Activated naive CD8-positive, alpha-beta T cell treated with anti-CD3 and anti-CD28 coated beads for 36 hours (primary cell): ENCODE results near the gene NXPH4. TPM values are rescaled to one million over a fixed set of nuclear protein-coding genes. Genes with fewer than 3 reads are reported as not detected.

Experiments
- DNase-seq: peaks from one replicate; pipeline ENCODE4 v3.0.0; 2021
- H3K27ac Mint-ChIP-seq: one replicate; pipeline ENCODE4 v1.8.0; 2022; ENCODE audit warnings: mild to moderate bottlenecking, moderate library complexity, mixed read lengths
- H3K27me3 Mint-ChIP-seq: one replicate; pipeline ENCODE4 v1.8.0; 2022; ENCODE audit warnings: mild to moderate bottlenecking, mixed read lengths
- H3K36me3 Mint-ChIP-seq: one replicate; pipeline ENCODE4 v1.8.0; 2021; ENCODE audit warnings: mild to moderate bottlenecking, mixed read lengths
- H3K4me1 Mint-ChIP-seq: one replicate; pipeline ENCODE4 v1.8.0; 2021; ENCODE audit warnings: mixed read lengths
- H3K4me3 Mint-ChIP-seq: one replicate; pipeline ENCODE4 v1.8.0; 2022; ENCODE audit warnings: mild to moderate bottlenecking, moderate library complexity, mixed read lengths
- H3K9me3 Mint-ChIP-seq: one replicate; pipeline ENCODE4 v1.8.0; 2022; ENCODE audit warnings: mixed read lengths
- total RNA-seq, 2 experiments: library from RNA; stranded (reverse); gene quantifications; one replicate each; pipeline ENCODE4 v1.2.3, GENCODE V29; 2021

Gene NXPH4
- total RNA-seq, 2 experiments from 2014 or later, result 0.19 to 0.26 TPM

GRCh38 chr12:57179331-57180086, 37.1 kb upstream of the NXPH4 start:
- no peak for DNase-seq
- no peak overlapping the region for H3K4me3 Mint-ChIP-seq
- H3K9me3 Mint-ChIP-seq, result no peaks in the 10 kb centered on the region
- H3K36me3 Mint-ChIP-seq, result no peaks in the 10 kb centered on the region
- no peaks in the 10 kb centered on the region for H3K27me3 Mint-ChIP-seq
- H3K27ac Mint-ChIP-seq, result no peak overlapping the region
- no peaks in the 10 kb centered on the region for H3K4me1 Mint-ChIP-seq

DNA sequence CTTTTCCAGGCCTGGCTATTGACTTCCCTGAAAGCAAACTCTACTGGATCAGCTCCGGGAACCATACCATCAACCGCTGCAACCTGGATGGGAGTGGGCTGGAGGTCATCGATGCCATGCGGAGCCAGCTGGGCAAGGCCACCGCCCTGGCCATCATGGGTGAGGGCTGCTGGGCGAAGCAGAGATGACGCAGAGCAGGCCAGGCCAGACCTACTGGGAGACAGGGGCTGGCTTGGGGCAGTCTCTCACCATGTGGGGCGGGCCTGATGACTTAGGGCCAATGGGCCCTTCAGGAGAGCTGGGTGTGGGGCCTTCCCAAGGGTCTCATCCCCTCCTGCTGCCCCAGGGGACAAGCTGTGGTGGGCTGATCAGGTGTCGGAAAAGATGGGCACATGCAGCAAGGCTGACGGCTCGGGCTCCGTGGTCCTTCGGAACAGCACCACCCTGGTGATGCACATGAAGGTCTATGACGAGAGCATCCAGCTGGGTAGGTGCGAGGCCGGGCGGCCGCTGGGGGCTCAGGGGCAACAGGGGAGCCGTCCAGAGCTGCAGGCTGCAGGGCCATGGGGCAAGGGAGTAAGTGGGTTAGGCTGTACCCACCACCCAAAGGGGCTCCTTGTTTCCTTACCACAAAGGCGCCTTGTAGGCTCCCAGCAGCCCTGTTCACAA, 36.1 kb upstream of the NXPH4 start:
- Mint-ChIP-seq H3K9me3 (no peaks in the 10 kb centered on the region), H3K36me3 (no peaks in the 10 kb centered on the region), H3K4me3 (no peak overlapping the region), H3K4me1 (no peaks in the 10 kb centered on the region), H3K27ac (no peak overlapping the region), H3K27me3 (no peaks in the 10 kb centered on the region)
- DNase-seq, result no peak

- Mint-ChIP-seq H3K27ac (no peak overlapping the region), H3K4me1 (no peaks in the 10 kb centered on the region), H3K9me3 (no peaks in the 10 kb centered on the region), H3K4me3 (no peak overlapping the region), H3K27me3 (no peaks in the 10 kb centered on the region), H3K36me3 (no peaks in the 10 kb centered on the region)
- no peak for DNase-seq
Observed at GRCh38 chr12:57181072-57181471, 35.5 kb upstream of the NXPH4 start.

DNA sequence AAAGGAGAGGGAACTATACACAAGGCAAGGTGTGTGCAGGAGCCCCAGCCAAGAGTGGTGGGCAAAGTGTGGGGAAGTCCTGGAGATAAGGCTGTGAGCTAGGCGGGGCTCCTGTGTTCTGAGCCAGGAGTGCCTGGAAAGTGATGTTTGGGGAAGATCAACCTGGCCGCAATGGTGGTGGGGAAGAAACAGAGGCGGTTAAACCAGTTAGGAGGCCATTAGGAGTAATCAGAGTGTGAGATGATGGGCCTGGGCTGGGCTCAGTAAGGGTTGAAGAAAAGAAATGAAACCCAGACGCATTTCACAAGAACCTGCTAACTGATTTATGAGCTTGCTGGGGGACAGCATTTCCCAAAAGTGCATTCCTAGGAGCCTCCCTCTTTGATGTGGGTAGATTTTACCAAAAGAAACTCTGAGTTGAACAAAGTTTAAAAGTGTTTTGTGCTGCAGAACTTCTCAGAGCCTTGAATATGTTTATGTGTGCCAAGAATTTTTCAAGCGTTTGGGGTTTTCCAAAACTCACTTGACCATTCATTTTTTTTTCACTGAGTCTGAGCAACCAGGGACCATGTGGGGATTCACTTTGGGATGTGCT, 34.9 kb upstream of the NXPH4 start:
- H3K4me1 Mint-ChIP-seq, result no peaks in the 10 kb centered on the region
- DNase-seq, result no peak
- no peaks in the 10 kb centered on the region for H3K27me3 Mint-ChIP-seq
- H3K4me3 Mint-ChIP-seq, result no peak overlapping the region
- H3K27ac Mint-ChIP-seq, result no peak overlapping the region
- H3K9me3 Mint-ChIP-seq, result no peaks in the 10 kb centered on the region
- no peaks in the 10 kb centered on the region for H3K36me3 Mint-ChIP-seq

DNA sequence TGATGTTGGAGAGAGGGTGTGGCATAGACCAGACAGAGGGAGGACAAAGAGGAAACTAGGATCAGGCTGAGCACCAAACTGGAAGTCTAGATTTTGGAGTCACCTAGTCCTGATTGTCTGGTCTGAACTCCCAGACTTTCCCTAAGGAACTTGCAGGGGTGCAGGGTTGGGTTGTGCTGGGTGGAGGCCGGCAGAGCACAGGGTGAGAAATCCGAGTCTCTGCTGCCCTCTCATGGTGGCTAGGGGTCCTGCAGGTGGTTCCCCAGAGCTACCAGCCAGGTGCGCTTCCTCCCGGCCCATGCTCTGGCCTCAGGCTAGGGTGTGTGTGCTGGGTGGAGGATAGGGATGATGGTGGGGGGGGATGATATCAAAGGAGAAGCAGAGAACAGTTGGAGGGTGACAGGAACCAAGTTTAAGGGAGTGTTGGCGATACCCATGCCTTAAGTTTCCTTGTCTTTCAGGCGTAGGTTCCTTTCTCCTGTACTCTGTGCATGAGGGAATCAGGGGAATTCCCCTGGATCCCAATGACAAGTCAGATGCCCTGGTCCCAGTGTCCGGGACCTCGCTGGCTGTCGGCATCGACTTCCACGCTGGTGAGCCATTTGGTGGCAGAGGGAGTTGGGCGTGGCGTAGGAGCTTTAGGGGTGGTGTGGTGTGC, 33.5 kb upstream of the NXPH4 start:
- no peaks in the 10 kb centered on the region for H3K9me3 Mint-ChIP-seq
- H3K4me3 Mint-ChIP-seq, result no peak overlapping the region
- DNase-seq, result peak; percentile 75

DNA sequence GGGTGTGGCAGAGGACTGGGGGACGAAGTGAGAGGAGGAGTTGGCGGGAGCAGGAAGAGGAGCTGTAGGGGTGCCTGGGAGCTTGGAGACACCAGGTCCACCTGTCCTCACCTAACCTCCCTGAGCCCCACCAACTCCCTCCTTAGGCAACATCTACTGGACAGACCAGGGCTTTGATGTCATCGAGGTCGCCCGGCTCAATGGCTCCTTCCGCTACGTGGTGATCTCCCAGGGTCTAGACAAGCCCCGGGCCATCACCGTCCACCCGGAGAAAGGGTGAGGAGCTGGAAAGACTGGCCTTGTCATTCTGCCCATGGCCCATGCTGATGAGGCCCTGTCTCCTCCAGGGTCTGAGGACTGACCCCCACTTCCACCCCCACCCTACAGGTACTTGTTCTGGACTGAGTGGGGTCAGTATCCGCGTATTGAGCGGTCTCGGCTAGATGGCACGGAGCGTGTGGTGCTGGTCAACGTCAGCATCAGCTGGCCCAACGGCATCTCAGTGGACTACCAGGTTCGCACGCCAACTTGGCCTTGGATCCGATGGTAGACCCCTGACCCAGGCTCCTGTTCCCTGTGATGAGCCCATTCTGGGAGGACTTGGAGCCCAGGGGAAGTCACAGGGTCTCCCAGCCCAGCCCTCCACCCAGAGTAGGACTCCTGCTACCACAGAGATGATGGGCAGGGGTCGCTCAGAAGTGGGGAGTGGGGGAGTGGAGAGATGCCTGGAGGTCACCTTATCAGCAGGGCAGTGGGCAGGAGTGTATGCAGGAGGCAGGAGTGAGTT, 32.5 kb upstream of the NXPH4 start:
- H3K4me1 Mint-ChIP-seq, result no peaks in the 10 kb centered on the region
- H3K4me3 Mint-ChIP-seq, result no peak overlapping the region
- H3K36me3 Mint-ChIP-seq, result no peaks in the 10 kb centered on the region
- no peaks in the 10 kb centered on the region for H3K27me3 Mint-ChIP-seq
- no peaks in the 10 kb centered on the region for H3K9me3 Mint-ChIP-seq
- no peak for DNase-seq
- H3K27ac Mint-ChIP-seq, result no peak overlapping the region

More for the DNA sequence above, 33.5 kb upstream of the NXPH4 start:
- Mint-ChIP-seq H3K27ac (no peak overlapping the region), H3K4me1 (no peaks in the 10 kb centered on the region), H3K27me3 (no peaks in the 10 kb centered on the region), H3K36me3 (no peaks in the 10 kb centered on the region)

DNA sequence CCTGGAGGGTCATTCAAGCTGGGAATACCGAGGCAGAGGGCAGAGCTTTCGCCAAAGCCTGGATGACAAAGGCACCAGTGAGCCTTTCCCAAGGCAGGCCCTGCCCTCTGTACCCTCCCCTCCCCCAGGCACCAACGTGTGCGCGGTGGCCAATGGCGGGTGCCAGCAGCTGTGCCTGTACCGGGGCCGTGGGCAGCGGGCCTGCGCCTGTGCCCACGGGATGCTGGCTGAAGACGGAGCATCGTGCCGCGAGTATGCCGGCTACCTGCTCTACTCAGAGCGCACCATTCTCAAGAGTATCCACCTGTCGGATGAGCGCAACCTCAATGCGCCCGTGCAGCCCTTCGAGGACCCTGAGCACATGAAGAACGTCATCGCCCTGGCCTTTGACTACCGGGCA, 31.2 kb upstream of the NXPH4 start:
- no peaks in the 10 kb centered on the region for H3K4me1 Mint-ChIP-seq
- no peaks in the 10 kb centered on the region for H3K9me3 Mint-ChIP-seq
- H3K36me3 Mint-ChIP-seq, result no peaks in the 10 kb centered on the region
- H3K27ac Mint-ChIP-seq, result no peak overlapping the region
- no peak overlapping the region for H3K4me3 Mint-ChIP-seq
- H3K27me3 Mint-ChIP-seq, result no peaks in the 10 kb centered on the region
- DNase-seq, result no peak

GRCh38 chr12:57185906-57186508, 30.6 kb upstream of the NXPH4 start:
- no peaks in the 10 kb centered on the region for H3K9me3 Mint-ChIP-seq
- no peak for DNase-seq
- no peaks in the 10 kb centered on the region for H3K36me3 Mint-ChIP-seq
- no peaks in the 10 kb centered on the region for H3K4me1 Mint-ChIP-seq
- no peaks in the 10 kb centered on the region for H3K27me3 Mint-ChIP-seq
- H3K27ac Mint-ChIP-seq, result no peak overlapping the region
- no peak overlapping the region for H3K4me3 Mint-ChIP-seq

DNA sequence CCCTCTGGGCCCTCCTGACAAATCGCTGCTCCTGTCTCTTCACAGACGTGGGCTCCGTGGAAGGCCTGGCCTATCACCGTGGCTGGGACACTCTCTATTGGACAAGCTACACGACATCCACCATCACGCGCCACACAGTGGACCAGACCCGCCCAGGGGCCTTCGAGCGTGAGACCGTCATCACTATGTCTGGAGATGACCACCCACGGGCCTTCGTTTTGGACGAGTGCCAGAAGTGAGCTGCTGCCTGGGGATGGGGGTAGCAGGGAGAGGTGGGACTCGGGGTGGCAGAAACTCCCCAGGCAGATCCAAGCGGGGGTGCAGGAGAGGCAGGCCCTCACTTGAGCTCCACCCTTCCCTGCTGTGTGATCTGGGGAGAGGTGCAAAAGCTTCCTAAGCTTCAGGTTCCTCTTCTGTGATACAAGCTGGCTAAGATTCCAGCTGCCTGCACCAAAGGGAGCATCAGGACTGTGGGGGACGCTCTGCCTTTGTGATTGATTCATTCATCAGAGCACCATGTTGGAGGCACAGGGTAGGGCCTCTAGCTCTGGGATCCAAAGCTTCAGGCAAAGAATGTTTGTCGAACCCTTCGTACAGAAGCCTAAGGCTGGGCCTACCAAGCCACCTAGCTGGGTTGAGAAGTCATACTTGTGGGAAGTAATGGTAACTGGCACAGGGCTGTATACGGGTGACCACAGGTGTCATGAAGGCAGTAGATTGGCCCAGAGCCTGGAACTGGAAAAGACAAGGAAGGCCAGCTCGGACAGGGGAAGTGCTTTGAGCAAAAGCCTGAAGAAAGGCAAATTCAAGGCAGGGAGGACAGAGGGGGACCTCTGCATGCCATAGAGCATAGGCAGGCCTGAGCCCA, 29.1 kb upstream of the NXPH4 start:
- Mint-ChIP-seq H3K27ac (no peak overlapping the region), H3K27me3 (no peaks in the 10 kb centered on the region), H3K9me3 (no peaks in the 10 kb centered on the region), H3K36me3 (no peaks in the 10 kb centered on the region), H3K4me1 (no peaks in the 10 kb centered on the region), H3K4me3 (no peak overlapping the region)
- DNase-seq, result no peak

DNA sequence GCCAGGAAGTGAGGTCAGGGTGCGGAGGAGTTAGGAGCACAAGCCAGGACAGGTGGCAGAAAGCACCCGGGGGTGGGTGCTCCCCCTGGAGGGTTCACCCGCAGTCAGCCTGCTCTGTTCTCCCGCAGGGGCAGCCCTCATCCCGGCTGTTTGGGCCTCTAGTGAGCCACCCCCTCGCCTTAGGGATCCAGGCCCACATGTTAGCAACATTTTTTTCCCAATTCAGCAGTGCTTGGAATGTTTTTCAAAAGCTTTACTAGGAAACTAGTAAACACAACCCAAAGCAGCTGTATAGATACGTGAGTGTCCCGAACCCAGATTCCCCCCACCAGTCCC, 28.5 kb upstream of the NXPH4 start:
- Mint-ChIP-seq H3K4me3 (no peak overlapping the region), H3K27me3 (no peaks in the 10 kb centered on the region), H3K9me3 (no peaks in the 10 kb centered on the region), H3K4me1 (no peaks in the 10 kb centered on the region), H3K36me3 (no peaks in the 10 kb centered on the region), H3K27ac (no peak overlapping the region)
- no peak for DNase-seq

DNA sequence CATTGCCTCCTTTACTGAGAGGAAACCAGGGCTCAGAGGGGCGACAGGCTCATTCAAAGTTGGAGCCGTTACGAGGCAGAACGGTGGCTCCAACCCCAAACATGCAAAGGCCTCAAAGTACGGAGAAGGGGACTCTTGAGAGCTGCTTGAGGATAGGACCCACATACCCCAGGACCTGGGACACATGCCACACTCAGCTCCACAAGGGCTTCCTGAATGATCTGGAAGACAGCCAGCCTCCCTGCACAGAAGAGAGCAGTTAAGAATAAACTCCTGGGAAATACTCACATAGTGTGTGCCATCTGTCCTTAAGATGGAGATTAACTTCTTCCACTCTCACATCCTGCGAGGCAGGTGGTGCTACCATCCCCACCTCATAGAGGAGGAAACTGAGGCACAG, 26.6 kb upstream of the NXPH4 start:
- no peak overlapping the region for H3K4me3 Mint-ChIP-seq
- H3K36me3 Mint-ChIP-seq, result no peaks in the 10 kb centered on the region

DNA sequence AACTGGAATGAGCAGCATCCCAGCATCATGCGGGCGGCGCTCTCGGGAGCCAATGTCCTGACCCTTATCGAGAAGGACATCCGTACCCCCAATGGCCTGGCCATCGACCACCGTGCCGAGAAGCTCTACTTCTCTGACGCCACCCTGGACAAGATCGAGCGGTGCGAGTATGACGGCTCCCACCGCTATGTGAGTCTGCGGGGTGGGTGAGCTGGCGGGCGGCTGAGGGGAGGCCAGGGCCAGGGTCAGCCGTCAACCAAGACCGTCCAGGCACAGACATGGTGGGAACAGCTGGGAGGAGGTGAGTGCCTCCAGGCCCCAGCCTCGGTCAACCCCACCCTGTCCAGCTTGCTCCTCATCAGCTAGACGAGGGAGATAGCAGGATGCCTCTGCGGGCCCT, 25.8 kb upstream of the NXPH4 start:
- H3K27ac Mint-ChIP-seq, result no peak overlapping the region
- H3K36me3 Mint-ChIP-seq, result no peaks in the 10 kb centered on the region
- H3K27me3 Mint-ChIP-seq, result no peaks in the 10 kb centered on the region
- no peaks in the 10 kb centered on the region for H3K4me1 Mint-ChIP-seq
- DNase-seq, result no peak
- no peak overlapping the region for H3K4me3 Mint-ChIP-seq
- H3K9me3 Mint-ChIP-seq, result no peaks in the 10 kb centered on the region

More for the DNA sequence above, 26.6 kb upstream of the NXPH4 start:
- H3K9me3 Mint-ChIP-seq, result no peaks in the 10 kb centered on the region
- no peak for DNase-seq
- no peaks in the 10 kb centered on the region for H3K27me3 Mint-ChIP-seq
- no peaks in the 10 kb centered on the region for H3K4me1 Mint-ChIP-seq
- no peak overlapping the region for H3K27ac Mint-ChIP-seq

- Mint-ChIP-seq H3K9me3 (no peaks in the 10 kb centered on the region), H3K27ac (no peak overlapping the region), H3K36me3 (no peaks in the 10 kb centered on the region), H3K27me3 (no peaks in the 10 kb centered on the region), H3K4me1 (no peaks in the 10 kb centered on the region), H3K4me3 (no peak overlapping the region)
- no peak for DNase-seq
Observed at GRCh38 chr12:57191410-57191809, 25.2 kb upstream of the NXPH4 start.

- DNase-seq, result no peak
- Mint-ChIP-seq H3K9me3 (no peaks in the 10 kb centered on the region), H3K4me1 (no peaks in the 10 kb centered on the region), H3K27ac (no peak overlapping the region), H3K4me3 (no peak overlapping the region), H3K36me3 (no peaks in the 10 kb centered on the region), H3K27me3 (no peaks in the 10 kb centered on the region)
Observed at GRCh38 chr12:57192920-57193319, 23.7 kb upstream of the NXPH4 start.
